Ishikawa (cell line): ENCODE results near the gene FRRS1.

ENCODE experiments used
- CEBPB ChIP-seq: IDR thresholded peaks from 2 replicates; pipeline ENCODE4 v1.6.1; 2012
- CREB1 ChIP-seq: IDR thresholded peaks from 2 replicates; pipeline ENCODE4 v1.6.1; 2012; ENCODE audit warnings: low read depth
- EGR1 ChIP-seq: IDR thresholded peaks from 2 replicates; pipeline ENCODE4 v1.6.1; 2012
- EP300 ChIP-seq: IDR thresholded peaks from 2 replicates; pipeline ENCODE4 v1.6.1; 2012; ENCODE audit warnings: borderline replicate concordance
- FOXM1 ChIP-seq: IDR thresholded peaks from 2 replicates; pipeline ENCODE4 v1.6.1; 2012; ENCODE audit warnings: low read depth, borderline replicate concordance
- MAX ChIP-seq: IDR thresholded peaks from 2 replicates; pipeline ENCODE4 v1.6.1; 2012
- RAD21 ChIP-seq: IDR thresholded peaks from 2 replicates; pipeline ENCODE4 v1.6.1; 2012; ENCODE audit warnings: low read depth
- TAF1 ChIP-seq: IDR thresholded peaks from 2 replicates; pipeline ENCODE4 v1.6.1; 2012; ENCODE audit warnings: low read depth, mild to moderate bottlenecking
- TCF12 ChIP-seq: IDR thresholded peaks from 2 replicates; pipeline ENCODE4 v1.6.1; 2012; ENCODE audit warnings: low read depth
- TEAD4 ChIP-seq: IDR thresholded peaks from 2 replicates; pipeline ENCODE4 v1.6.1; 2012
- YY1 ChIP-seq: IDR thresholded peaks from 2 replicates; pipeline ENCODE4 v1.6.1; 2012; ENCODE audit warnings: low read depth
- TF ChIP-seq, protein P1 (sequence below): IDR thresholded peaks from 2 replicates; pipeline ENCODE4 v1.6.1; 2012; ENCODE audit warnings: low read depth, mild to moderate bottlenecking
- TF ChIP-seq, protein P2 (sequence below): IDR thresholded peaks from 2 replicates; pipeline ENCODE4 v1.6.1; 2012

- TF ChIP-seq TAF1 (no peak), YY1 (no peak), MAX (no peak), EP300 (no peak), EGR1 (no peak), CREB1 (no peak), TCF12 (no peak), TEAD4 (no peak), FOXM1 (no peak), CEBPB (no peak), RAD21 (no peak)
- TF ChIP-seq, protein P1, sequence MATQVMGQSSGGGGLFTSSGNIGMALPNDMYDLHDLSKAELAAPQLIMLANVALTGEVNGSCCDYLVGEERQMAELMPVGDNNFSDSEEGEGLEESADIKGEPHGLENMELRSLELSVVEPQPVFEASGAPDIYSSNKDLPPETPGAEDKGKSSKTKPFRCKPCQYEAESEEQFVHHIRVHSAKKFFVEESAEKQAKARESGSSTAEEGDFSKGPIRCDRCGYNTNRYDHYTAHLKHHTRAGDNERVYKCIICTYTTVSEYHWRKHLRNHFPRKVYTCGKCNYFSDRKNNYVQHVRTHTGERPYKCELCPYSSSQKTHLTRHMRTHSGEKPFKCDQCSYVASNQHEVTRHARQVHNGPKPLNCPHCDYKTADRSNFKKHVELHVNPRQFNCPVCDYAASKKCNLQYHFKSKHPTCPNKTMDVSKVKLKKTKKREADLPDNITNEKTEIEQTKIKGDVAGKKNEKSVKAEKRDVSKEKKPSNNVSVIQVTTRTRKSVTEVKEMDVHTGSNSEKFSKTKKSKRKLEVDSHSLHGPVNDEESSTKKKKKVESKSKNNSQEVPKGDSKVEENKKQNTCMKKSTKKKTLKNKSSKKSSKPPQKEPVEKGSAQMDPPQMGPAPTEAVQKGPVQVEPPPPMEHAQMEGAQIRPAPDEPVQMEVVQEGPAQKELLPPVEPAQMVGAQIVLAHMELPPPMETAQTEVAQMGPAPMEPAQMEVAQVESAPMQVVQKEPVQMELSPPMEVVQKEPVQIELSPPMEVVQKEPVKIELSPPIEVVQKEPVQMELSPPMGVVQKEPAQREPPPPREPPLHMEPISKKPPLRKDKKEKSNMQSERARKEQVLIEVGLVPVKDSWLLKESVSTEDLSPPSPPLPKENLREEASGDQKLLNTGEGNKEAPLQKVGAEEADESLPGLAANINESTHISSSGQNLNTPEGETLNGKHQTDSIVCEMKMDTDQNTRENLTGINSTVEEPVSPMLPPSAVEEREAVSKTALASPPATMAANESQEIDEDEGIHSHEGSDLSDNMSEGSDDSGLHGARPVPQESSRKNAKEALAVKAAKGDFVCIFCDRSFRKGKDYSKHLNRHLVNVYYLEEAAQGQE: no peak
- TF ChIP-seq, protein P2, sequence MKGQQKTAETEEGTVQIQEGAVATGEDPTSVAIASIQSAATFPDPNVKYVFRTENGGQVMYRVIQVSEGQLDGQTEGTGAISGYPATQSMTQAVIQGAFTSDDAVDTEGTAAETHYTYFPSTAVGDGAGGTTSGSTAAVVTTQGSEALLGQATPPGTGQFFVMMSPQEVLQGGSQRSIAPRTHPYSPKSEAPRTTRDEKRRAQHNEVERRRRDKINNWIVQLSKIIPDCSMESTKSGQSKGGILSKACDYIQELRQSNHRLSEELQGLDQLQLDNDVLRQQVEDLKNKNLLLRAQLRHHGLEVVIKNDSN: no peak
Measured at GRCh38 chr1:99761774-99762173, 4.7 kb downstream of the FRRS1 start.
